Activated effector memory CD4-positive, alpha-beta T cell treated with anti-CD3 and anti-CD28 coated beads, Interleukin-2, amount 50 U/mL, for 16 hours (primary cell): ENCODE results near the gene ZNF443.
"Not testable (repeated sequence)": the region's sequence is repeated elsewhere in the genome, so short reads cannot be mapped to it uniquely, and the experiment has no call there.

Experiments
- DNase-seq: peaks from one replicate; pipeline ENCODE4 v3.0.0-alpha.2; 2020

The ZNF443 gene

GRCh38 chr19:12411893-12412292 is 28.9 kb downstream of the ZNF443 start:
- DNase-seq: no peak

- DNase-seq: peak; percentile 93
These were observed 40.0 kb downstream of the ZNF443 start, which contains the start of gene ZNF799 for GRCh38 chr19:12400633-12401502. TSS of gene ZNF799 (minus strand) at chr19:12401271. CDS start at chr19:12401070, 201 bp downstream.

GRCh38 chr19:12399901-12400632 is 40.8 kb downstream of the ZNF443 start:
- DNase-seq: peak; percentile 70

- DNase-seq: not testable (repeated sequence)
These were observed 49.7 kb downstream of the ZNF443 start for GRCh38 chr19:12391148-12391547.

GRCh38 chr19:12386365-12386764 is 54.5 kb downstream of the ZNF443 start:
- not testable (repeated sequence) for DNase-seq

GRCh38 chr19:12380444-12380737 is 60.4 kb downstream of the ZNF443 start:
- DNase-seq: no peak

GRCh38 chr19:12379732-12380443 is 60.9 kb downstream of the ZNF443 start:
- no peak for DNase-seq
